CD4-positive, CD25-positive, alpha-beta regulatory T cell (primary cell): ENCODE data around the gene SLC41A3. TPM values are rescaled to one million over a fixed set of nuclear protein-coding genes. Genes with fewer than 3 reads are reported as not detected.
A peak's percentile ranks its signal among the peaks of the same experiment; 100 is the strongest.

Experiments used
- ATAC-seq, 2 donors: fragments of 150-1000 bp; cut with Tn5 transposase; one replicate each; pipeline ENCODE4 v1.10.0; 2021; ENCODE audit warnings: low read depth in 2 of 2, moderate number of reproducible peaks in 2 of 2, moderate library complexity in 1 of 2
- DNase-seq, 3 donors: peaks; one replicate each; pipeline versions ENCODE4 v3.0.0 to v3.0.0-alpha.2; 2012 to 2022; ENCODE audit warnings: mixed read lengths in 1 of 3
- H3K27ac ChIP-seq: one replicate; pipeline ENCODE4 v1.7.0; 2013; ENCODE audit warnings: mild to moderate bottlenecking, low read length; ENCODE audit not compliant: insufficient read depth, poor library complexity, severe bottlenecking
- H3K27me3 ChIP-seq: one replicate; pipeline ENCODE4 v1.7.0; 2013; ENCODE audit warnings: low read length; ENCODE audit not compliant: control insufficient read depth, insufficient read depth
- H3K36me3 ChIP-seq: one replicate; pipeline ENCODE4 v1.7.0; 2013; ENCODE audit warnings: mild to moderate bottlenecking, low read length, moderate library complexity; ENCODE audit not compliant: control insufficient read depth, insufficient read depth
- H3K4me1 ChIP-seq: 2 replicates; pipeline ENCODE4 v1.7.0; 2013; ENCODE audit warnings: mild to moderate bottlenecking, low read length; ENCODE audit not compliant: insufficient read depth, control insufficient read depth, poor library complexity, severe bottlenecking
- H3K4me3 ChIP-seq: one replicate; pipeline ENCODE4 v1.7.0; 2013; ENCODE audit warnings: low read depth, mild to moderate bottlenecking, low read length, moderate library complexity
- H3K9me3 ChIP-seq, 2 experiments: 1 replicate in 1 of 2; 2 replicates in 1 of 2; pipeline ENCODE4 v1.7.0; 2013; ENCODE audit warnings: low read length in 2 of 2, mild to moderate bottlenecking in 1 of 2, moderate library complexity in 1 of 2; ENCODE audit not compliant: control insufficient read depth in 2 of 2
- H3K27ac Mint-ChIP-seq, 3 donors: one replicate each; pipeline ENCODE4 v1.8.0; 2020 to 2022; ENCODE audit warnings: mild to moderate bottlenecking in 3 of 3, mixed read lengths in 3 of 3, moderate library complexity in 2 of 3
- H3K27me3 Mint-ChIP-seq: one replicate; pipeline ENCODE4 v1.8.0; 2022; ENCODE audit warnings: mild to moderate bottlenecking, mixed read lengths
- H3K36me3 Mint-ChIP-seq: one replicate; pipeline ENCODE4 v1.8.0; 2020; ENCODE audit warnings: mixed read lengths
- H3K4me1 Mint-ChIP-seq, 4 donors: one replicate each; pipeline ENCODE4 v1.8.0; 2020 to 2022; ENCODE audit warnings: mixed read lengths in 4 of 4, mild to moderate bottlenecking in 1 of 4
- H3K4me3 Mint-ChIP-seq, 4 donors: one replicate each; pipeline ENCODE4 v1.8.0; 2020 to 2022; ENCODE audit warnings: mild to moderate bottlenecking in 4 of 4, mixed read lengths in 4 of 4, moderate library complexity in 3 of 4
- H3K9me3 Mint-ChIP-seq, 7 donors: one replicate each; pipeline ENCODE4 v1.8.0; 2020 to 2022; ENCODE audit warnings: mixed read lengths in 7 of 7, mild to moderate bottlenecking in 3 of 7, moderate library complexity in 2 of 7
- polyA plus RNA-seq, 4 donors: library from polyadenylated mRNA; unstranded; fragments of 300-500 nt; fragmentation: Illumina TruSeq; gene quantifications; one replicate each; pipeline ENCODE4 v1.2.3, GENCODE V29; 2021
- total RNA-seq: library from RNA; stranded (reverse); gene quantifications from one replicate; pipeline ENCODE4 v1.2.3, GENCODE V29; 2022

The SLC41A3 gene
- total and polyA plus RNA-seq, 5 donors from 2014 or later, result 31.2 to 51.3 (median 40.3) TPM

DNA sequence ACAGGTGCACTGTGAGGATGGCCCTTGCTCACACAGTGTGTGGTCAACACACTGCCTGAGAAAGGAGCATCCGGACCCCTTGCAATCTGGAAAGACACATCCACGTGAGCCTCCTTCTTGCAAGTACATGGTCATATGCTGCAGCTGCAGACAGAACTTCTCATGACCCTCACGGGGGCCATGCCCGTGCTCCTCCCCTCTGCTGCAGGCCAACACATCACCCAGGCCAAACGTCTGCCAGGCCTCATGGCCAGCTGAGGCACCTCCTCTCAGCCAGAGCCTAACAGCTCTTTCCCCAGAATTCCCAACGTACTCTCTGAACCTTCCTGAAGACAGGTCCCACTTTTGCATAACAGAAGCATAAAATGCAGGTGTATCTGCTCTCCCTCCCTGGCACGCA lies 25.3 kb downstream of the SLC41A3 start:
- H3K27ac Mint-ChIP-seq, result peak overlapping the region in 1 of 3 donors; percentile 53

DNA sequence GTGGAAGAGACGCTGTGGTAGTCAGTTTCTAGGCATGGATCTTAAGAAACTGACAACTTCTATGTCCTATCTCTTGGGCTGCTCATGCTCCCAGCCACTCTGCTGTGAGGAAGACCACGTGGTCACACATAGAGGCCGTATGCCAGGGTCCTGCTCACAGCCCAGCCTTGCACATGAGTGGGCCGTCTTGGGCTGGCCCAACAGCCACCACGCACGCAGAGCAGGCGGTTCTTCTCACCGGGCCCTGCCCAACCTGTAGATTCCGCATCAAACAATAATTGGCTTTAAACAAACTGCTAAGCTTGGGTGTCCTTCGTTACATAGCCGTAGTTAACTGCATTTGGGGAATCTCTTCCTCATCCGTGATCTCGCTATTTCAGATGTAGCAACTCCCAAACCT lies 26.0 kb downstream of the SLC41A3 start:
- no peaks in the 10 kb centered on the region for H3K27me3 ChIP-seq
- Mint-ChIP-seq H3K27me3 (no peaks in the 10 kb centered on the region), H3K4me1 (peaks cover 3 to 22% (median 17%) of the 10 kb centered on the region in 4 donors), H3K4me3 (peak overlapping the region in 1 of 4 donors; percentile 77), H3K9me3 (peaks cover 0 to 2% (median 0%) of the 10 kb centered on the region in 7 donors), H3K36me3 (peaks cover 25% of the 10 kb centered on the region), H3K27ac (no peak overlapping the region)
- no peak overlapping the region for H3K4me3 ChIP-seq
- peaks cover 14% of the 10 kb centered on the region for H3K4me1 ChIP-seq
- ATAC-seq (no peak), DNase-seq (no peak)
- peaks cover 3% of the 10 kb centered on the region for H3K36me3 ChIP-seq
- H3K27ac ChIP-seq, result no peak overlapping the region
- no peaks in the 10 kb centered on the region for H3K9me3 ChIP-seq

More for the DNA sequence above, 25.3 kb downstream of the SLC41A3 start:
- peak overlapping the region in 1 of 4 donors; percentile 77 for H3K4me3 Mint-ChIP-seq
- H3K27ac ChIP-seq, result no peak overlapping the region
- no peaks in the 10 kb centered on the region for H3K27me3 Mint-ChIP-seq
- peaks cover 6 to 18% (median 16%) of the 10 kb centered on the region in 4 donors for H3K4me1 Mint-ChIP-seq
- ATAC-seq (no peak), DNase-seq (no peak)
- H3K9me3 Mint-ChIP-seq, result peaks cover 0 to 2% (median 0%) of the 10 kb centered on the region in 7 donors
- peaks cover 3% of the 10 kb centered on the region for H3K36me3 ChIP-seq
- H3K27me3 ChIP-seq, result no peaks in the 10 kb centered on the region
- H3K4me3 ChIP-seq, result no peak overlapping the region
- H3K9me3 ChIP-seq, result no peaks in the 10 kb centered on the region
- H3K4me1 ChIP-seq, result peaks cover 12% of the 10 kb centered on the region
- peaks cover 28% of the 10 kb centered on the region for H3K36me3 Mint-ChIP-seq

DNA sequence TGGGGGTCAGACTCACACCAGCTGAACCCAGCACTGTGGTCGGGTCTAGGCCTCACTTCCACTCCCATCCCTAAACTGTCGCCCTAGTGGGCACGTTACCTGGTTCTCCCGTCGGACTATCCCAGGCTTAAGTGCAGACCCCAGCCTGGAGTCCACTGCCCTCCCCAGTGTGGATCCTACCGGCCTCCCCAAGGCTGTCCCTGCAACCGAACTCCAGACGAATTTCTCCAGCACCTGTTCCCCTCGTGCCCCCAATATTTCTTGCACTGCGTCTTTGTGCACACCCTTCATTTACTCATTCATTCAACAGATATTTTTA lies 26.5 kb downstream of the SLC41A3 start:
- H3K9me3 ChIP-seq, result no peaks in the 10 kb centered on the region
- ATAC-seq (no peak), DNase-seq (no peak)
- H3K27me3 Mint-ChIP-seq, result no peaks in the 10 kb centered on the region
- no peak overlapping the region for H3K4me3 ChIP-seq
- H3K36me3 ChIP-seq, result peaks cover 3% of the 10 kb centered on the region
- H3K27me3 ChIP-seq, result no peaks in the 10 kb centered on the region
- H3K27ac ChIP-seq, result no peak overlapping the region
- peaks cover 25% of the 10 kb centered on the region for H3K36me3 Mint-ChIP-seq
- peaks cover 18% of the 10 kb centered on the region for H3K4me1 ChIP-seq
- H3K4me3 Mint-ChIP-seq, result no peak overlapping the region
- peaks cover 3 to 24% (median 22%) of the 10 kb centered on the region in 4 donors for H3K4me1 Mint-ChIP-seq
- H3K27ac Mint-ChIP-seq, result no peak overlapping the region
- H3K9me3 Mint-ChIP-seq, result no peaks in the 10 kb centered on the region

DNA sequence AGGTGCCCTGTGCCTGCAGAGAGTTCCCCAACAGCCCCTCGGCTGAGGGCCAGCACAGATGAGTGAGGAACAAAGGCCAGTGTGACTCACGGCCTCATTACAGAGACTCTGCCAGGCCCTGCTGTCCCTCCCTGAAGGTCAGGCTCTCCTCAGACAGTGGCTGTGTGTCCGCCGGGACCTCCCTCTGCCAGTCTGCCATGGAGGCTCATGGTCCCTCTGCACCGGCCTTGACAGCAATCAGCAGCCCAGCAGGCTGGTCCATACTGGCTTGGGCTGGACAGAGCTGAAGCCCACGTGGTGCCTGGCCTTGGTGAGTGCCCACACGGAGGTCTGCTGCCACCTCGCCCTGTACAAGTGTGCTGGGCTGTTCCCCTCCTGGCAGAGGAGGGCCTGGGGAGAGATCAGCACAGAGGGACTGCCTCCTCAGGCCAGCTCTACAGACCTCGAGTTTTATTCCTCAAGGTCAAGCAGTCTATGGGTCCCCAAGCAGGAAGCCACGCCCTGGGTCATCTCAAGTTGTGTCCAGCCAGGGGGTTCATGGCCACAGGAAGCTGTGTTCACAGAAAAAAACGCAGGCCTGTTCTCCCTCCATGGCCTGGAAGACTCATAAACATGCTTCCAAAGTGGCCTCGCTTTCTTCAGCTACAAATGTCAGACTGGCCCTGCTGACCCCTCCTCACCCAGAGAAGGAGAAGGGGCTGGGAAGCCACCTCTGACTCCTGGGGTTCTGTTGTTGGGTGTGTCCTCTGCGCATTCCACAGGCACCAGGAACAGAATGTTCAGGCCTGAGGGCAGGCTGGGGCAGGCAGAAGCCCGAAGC lies 27.0 kb downstream of the SLC41A3 start:
- Mint-ChIP-seq H3K9me3 (no peaks in the 10 kb centered on the region), H3K27me3 (no peaks in the 10 kb centered on the region), H3K4me1 (peaks cover 3 to 28% (median 26%) of the 10 kb centered on the region in 4 donors), H3K27ac (no peak overlapping the region), H3K36me3 (peaks cover 28% of the 10 kb centered on the region), H3K4me3 (no peak overlapping the region)
- DNase-seq (no peak), ATAC-seq (no peak)
- Histone ChIP-seq H3K9me3 (no peaks in the 10 kb centered on the region), H3K36me3 (peaks cover 3% of the 10 kb centered on the region), H3K27ac (no peak overlapping the region), H3K27me3 (no peaks in the 10 kb centered on the region), H3K4me3 (no peak overlapping the region), H3K4me1 (peaks cover 23% of the 10 kb centered on the region)

DNA sequence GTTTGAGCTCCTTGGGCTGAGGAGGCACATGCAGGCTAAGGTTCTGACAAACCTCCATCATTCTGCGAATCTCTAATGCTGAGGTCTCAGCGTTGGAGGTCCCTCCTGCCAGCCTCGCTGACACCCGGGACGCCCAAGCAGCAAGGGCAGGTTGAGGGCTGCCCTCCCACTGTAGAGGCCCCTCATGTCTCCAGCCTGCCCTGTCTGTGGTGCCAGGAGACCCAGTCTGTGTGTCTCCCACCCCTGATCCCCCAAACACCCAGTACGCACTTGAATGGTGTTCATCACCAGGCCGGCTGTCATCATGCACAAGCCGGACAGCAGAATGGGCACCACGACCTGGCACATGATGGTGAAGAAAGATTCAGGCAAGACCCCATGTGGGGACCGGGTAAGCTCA lies 27.8 kb downstream of the SLC41A3 start:
- Mint-ChIP-seq H3K36me3 (peaks cover 28% of the 10 kb centered on the region), H3K27ac (peak overlapping the region in 1 of 3 donors; percentile 85), H3K4me3 (no peak overlapping the region), H3K9me3 (no peaks in the 10 kb centered on the region), H3K4me1 (peaks cover 3 to 30% (median 26%) of the 10 kb centered on the region in 4 donors), H3K27me3 (no peaks in the 10 kb centered on the region)
- ATAC-seq (no peak), DNase-seq (no peak)
- Histone ChIP-seq H3K36me3 (peaks cover 3% of the 10 kb centered on the region), H3K4me3 (no peak overlapping the region), H3K27me3 (no peaks in the 10 kb centered on the region), H3K4me1 (peaks cover 25% of the 10 kb centered on the region), H3K27ac (no peak overlapping the region), H3K9me3 (no peaks in the 10 kb centered on the region)

DNA sequence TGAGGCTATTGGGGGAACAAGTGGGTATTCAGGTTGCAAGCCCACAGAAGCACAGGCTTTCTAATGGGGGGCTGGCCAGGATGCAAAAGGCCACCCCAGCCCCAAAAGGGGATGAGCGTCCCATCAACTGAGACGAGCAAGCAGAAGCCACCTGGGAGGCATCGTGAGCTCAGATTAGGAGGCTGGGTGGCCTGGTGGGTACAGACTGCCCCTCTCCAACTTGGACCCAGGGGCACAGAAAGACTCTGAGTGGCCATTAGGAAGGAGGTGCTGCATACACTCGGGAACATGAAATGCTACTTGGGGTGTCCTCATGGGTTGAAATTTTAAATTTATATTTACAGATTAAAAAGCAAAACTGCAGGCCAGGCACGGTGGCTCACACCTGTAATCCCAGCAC lies 29.1 kb downstream of the SLC41A3 start:
- DNase-seq (no peak), ATAC-seq (no peak)
- Histone ChIP-seq H3K27me3 (no peaks in the 10 kb centered on the region), H3K4me3 (no peak overlapping the region), H3K36me3 (peaks cover 3% of the 10 kb centered on the region), H3K4me1 (peaks cover 25% of the 10 kb centered on the region), H3K9me3 (no peaks in the 10 kb centered on the region), H3K27ac (no peak overlapping the region)
- peak overlapping the region in 1 of 4 donors; percentile 63 for H3K4me3 Mint-ChIP-seq
- H3K4me1 Mint-ChIP-seq, result peaks cover 3 to 30% (median 26%) of the 10 kb centered on the region in 4 donors
- peak overlapping the region in 1 of 3 donors; percentile 86 for H3K27ac Mint-ChIP-seq
- peaks cover 34% of the 10 kb centered on the region for H3K36me3 Mint-ChIP-seq
- no peaks in the 10 kb centered on the region for H3K27me3 Mint-ChIP-seq
- no peaks in the 10 kb centered on the region for H3K9me3 Mint-ChIP-seq

DNA sequence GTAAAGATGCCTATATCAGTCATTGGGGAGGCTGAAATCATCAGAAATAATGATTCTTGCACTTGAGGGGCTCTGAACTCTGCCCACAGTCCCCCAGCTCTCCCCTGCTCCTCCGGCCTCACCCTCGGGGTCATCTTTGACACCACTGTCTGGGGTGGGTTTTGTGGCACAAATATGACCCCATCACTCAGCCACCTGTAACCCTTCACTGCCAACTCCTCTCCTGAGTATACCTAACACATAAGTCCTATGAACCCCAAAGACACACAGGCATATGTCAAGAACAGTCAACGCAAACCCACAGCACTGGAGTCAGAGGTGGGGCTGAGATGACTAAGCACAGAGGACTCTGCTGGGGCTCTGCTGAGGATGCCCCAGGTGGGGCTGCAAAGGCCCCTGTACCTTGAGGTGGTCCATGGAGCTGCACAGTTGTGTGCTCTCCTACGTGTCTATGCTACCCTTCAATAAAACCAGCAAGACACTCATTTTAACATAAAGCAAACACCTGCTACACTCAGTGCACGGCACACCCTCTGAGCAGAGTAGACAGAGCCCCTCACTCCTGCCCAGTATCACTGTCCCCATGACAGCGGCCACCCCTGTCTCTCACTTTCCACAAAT lies 29.9 kb downstream of the SLC41A3 start:
- H3K4me1 Mint-ChIP-seq, result peaks cover 3 to 30% (median 28%) of the 10 kb centered on the region in 4 donors
- peak overlapping the region in 2 of 4 donors; percentile 20 to 32 for H3K4me3 Mint-ChIP-seq
- H3K9me3 ChIP-seq, result no peaks in the 10 kb centered on the region
- H3K36me3 ChIP-seq, result no peaks in the 10 kb centered on the region
- DNase-seq (peak in 1 of 3 donors; percentile 33), ATAC-seq (no peak)
- H3K27ac Mint-ChIP-seq, result peak overlapping the region; percentile 63 to 86 (median 79)
- no peaks in the 10 kb centered on the region for H3K27me3 ChIP-seq
- peak overlapping the region; percentile 26 for H3K27ac ChIP-seq
- H3K4me3 ChIP-seq, result no peak overlapping the region
- no peaks in the 10 kb centered on the region for H3K9me3 Mint-ChIP-seq
- H3K36me3 Mint-ChIP-seq, result peaks cover 32% of the 10 kb centered on the region
- no peaks in the 10 kb centered on the region for H3K27me3 Mint-ChIP-seq
- peaks cover 25% of the 10 kb centered on the region for H3K4me1 ChIP-seq
